HUES64 (cell line): ENCODE data around the gene TGM1.

Experiments used
- H3K27ac ChIP-seq: 2 replicates; pipeline ENCODE4 v1.7.0; 2013; ENCODE audit warnings: low read depth, low read length, inconsistent platforms
- H3K27me3 ChIP-seq: 2 replicates; pipeline ENCODE4 v1.6.1; 2013; ENCODE audit warnings: mild to moderate bottlenecking, low read length; ENCODE audit not compliant: insufficient read depth
- H3K36me3 ChIP-seq: 2 replicates; pipeline ENCODE4 v1.6.1; 2013; ENCODE audit warnings: mild to moderate bottlenecking, low read length; ENCODE audit not compliant: insufficient read depth
- H3K4me1 ChIP-seq: 2 replicates; pipeline ENCODE4 v1.6.1; 2013; ENCODE audit warnings: mild to moderate bottlenecking, low read length, moderate library complexity; ENCODE audit not compliant: insufficient read depth
- H3K4me3 ChIP-seq: 2 replicates; pipeline ENCODE4 v1.5.1; 2013; ENCODE audit warnings: mild to moderate bottlenecking, low read length, moderate library complexity
- H3K9ac ChIP-seq: 2 replicates; pipeline ENCODE4 v1.6.1; 2013; ENCODE audit warnings: mild to moderate bottlenecking, low read depth, low read length
- H3K9me3 ChIP-seq: 2 replicates; pipeline ENCODE4 v1.6.1; 2013; ENCODE audit warnings: low read depth, low read length; ENCODE audit not compliant: insufficient read depth
- WGBS: fragments of 150-250, 120-280 bp; methylation state at CpG from one replicate; pipeline ENCODE4 v1.1.7; 2013; ENCODE audit warnings: missing lambda C conversion rate; 5-methylcytosine and 5-hydroxymethylcytosine counted together

The TGM1 gene

DNA sequence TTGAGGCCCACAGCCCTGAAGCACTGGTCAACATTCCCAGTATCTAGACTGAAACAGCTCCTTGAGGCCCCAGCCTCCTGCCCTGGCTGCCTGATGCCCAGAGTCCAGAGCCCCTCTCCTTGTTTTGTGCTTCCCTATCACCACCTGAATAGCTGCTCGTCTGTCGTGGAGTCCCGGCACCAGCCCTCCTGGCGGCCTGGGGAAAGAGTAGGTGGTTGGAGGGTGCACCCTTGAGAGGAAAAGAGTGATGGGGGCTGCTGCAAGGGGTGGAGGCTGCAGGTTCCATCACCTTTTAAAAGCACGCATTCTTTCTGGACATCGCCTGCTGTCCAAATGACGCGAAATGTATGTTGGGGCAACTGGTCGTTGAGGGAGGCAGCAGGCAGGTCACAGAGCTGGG lies 5.2 kb upstream of the TGM1 start:
- no peak overlapping the region for H3K4me3 ChIP-seq
- H3K4me1 ChIP-seq: no peaks in the 10 kb centered on the region
- peaks cover 11% of the 10 kb centered on the region; the same call in 1 of the 2 replicates for H3K36me3 ChIP-seq
- no peaks in the 10 kb centered on the region for H3K27me3 ChIP-seq
- no peak overlapping the region for H3K9ac ChIP-seq
- no peak overlapping the region for H3K27ac ChIP-seq
- WGBS: 93% methylated on average over 9 of the region's 9 CpGs
- no peaks in the 10 kb centered on the region for H3K9me3 ChIP-seq

DNA sequence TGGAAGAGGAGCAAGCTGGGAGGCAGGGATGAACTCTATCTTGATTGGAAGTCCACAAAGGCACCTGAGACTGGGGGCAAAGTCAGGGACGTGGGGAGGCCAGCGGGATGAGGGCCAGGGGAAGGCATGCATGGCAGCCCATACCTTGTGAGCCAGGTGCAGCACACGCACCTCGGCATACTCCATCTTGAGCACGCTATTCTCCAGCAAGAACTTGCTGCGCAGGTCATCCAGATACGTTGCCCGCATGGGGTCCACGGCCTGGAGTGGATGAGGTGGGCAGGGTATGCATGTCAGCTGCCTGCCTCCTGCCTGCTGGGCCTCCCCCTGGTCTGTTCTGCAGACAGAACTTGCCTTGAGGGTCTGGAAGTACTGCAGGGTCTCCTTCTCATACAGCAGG lies 4.5 kb upstream of the TGM1 start:
- no peak overlapping the region for H3K27ac ChIP-seq
- peaks cover 11% of the 10 kb centered on the region; the same call in 1 of the 2 replicates for H3K36me3 ChIP-seq
- H3K9ac ChIP-seq: no peak overlapping the region
- H3K4me3 ChIP-seq: no peak overlapping the region
- 94% methylated on average over 9 of the region's 9 CpGs for WGBS
- H3K4me1 ChIP-seq: no peaks in the 10 kb centered on the region
- no peaks in the 10 kb centered on the region for H3K9me3 ChIP-seq
- no peaks in the 10 kb centered on the region for H3K27me3 ChIP-seq

- no peaks in the 10 kb centered on the region for H3K9me3 ChIP-seq
- no peak overlapping the region for H3K4me3 ChIP-seq
- H3K4me1 ChIP-seq: no peaks in the 10 kb centered on the region
- no peaks in the 10 kb centered on the region for H3K27me3 ChIP-seq
- 92% methylated on average over 18 of the region's 18 CpGs for WGBS
- peaks cover 11% of the 10 kb centered on the region; the same call in 1 of the 2 replicates for H3K36me3 ChIP-seq
- H3K9ac ChIP-seq: no peak overlapping the region
- H3K27ac ChIP-seq: no peak overlapping the region
These were observed 3.6 kb upstream of the TGM1 start for GRCh38 chr14:24266344-24267244.

GRCh38 chr14:24264298-24264697 lies 1.3 kb upstream of the TGM1 start:
- WGBS: 87% methylated on average over 6 of the region's 6 CpGs
- Histone ChIP-seq H3K27ac (no peak overlapping the region), H3K9ac (no peak overlapping the region), H3K4me3 (no peak overlapping the region), H3K36me3 (peaks cover 11% of the 10 kb centered on the region; the same call in 1 of the 2 replicates), H3K27me3 (no peaks in the 10 kb centered on the region), H3K4me1 (no peaks in the 10 kb centered on the region), H3K9me3 (no peaks in the 10 kb centered on the region)

GRCh38 chr14:24263848-24264247 lies 871 bp upstream of the TGM1 start:
- Histone ChIP-seq H3K27ac (no peak overlapping the region), H3K27me3 (no peaks in the 10 kb centered on the region), H3K9ac (no peak overlapping the region), H3K9me3 (no peaks in the 10 kb centered on the region), H3K4me3 (no peak overlapping the region), H3K4me1 (no peaks in the 10 kb centered on the region), H3K36me3 (peaks cover 11% of the 10 kb centered on the region; the same call in 1 of the 2 replicates)
- WGBS: 88% methylated on average over 6 of the region's 6 CpGs

DNA sequence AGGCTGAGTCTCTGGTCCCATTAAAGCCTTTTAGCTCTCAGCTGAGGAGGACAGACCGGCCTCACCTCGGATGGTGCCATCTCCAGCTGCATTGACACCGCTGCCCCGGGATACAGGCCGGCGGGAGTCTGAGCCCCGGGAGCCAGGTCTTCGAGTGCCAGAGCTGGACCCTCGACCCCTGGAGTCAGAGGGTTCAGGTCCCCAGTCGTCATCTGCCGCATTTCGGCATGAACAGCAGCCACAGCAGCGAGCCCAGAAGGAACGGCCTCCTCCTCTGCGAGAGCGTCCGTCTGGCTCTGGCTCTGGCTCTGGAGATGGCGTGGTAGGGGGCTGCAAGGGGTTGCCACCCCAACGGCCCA lies 1.0 kb downstream of the TGM1 start:
- WGBS: 93% methylated on average over 19 of the region's 19 CpGs
- Histone ChIP-seq H3K4me3 (no peak overlapping the region), H3K36me3 (peaks cover 5% of the 10 kb centered on the region; the same call in 1 of the 2 replicates)

GRCh38 chr14:24261256-24261968 lies 1.6 kb downstream of the TGM1 start:
- H3K4me3 ChIP-seq: no peak overlapping the region
- H3K9me3 ChIP-seq: no peaks in the 10 kb centered on the region
- H3K4me1 ChIP-seq: no peaks in the 10 kb centered on the region
- H3K9ac ChIP-seq: no peak overlapping the region
- no peaks in the 10 kb centered on the region for H3K27me3 ChIP-seq
- 94% methylated on average over 20 of the region's 20 CpGs for WGBS
- H3K27ac ChIP-seq: no peak overlapping the region
- H3K36me3 ChIP-seq: 0 out of 2 replicates have a peak, but pooled peaks cover under 1% of the 10 kb centered on the region

More for the DNA sequence above, 1.0 kb downstream of the TGM1 start:
- H3K4me1 ChIP-seq: no peaks in the 10 kb centered on the region
- no peaks in the 10 kb centered on the region for H3K9me3 ChIP-seq
- H3K27ac ChIP-seq: no peak overlapping the region
- H3K9ac ChIP-seq: no peak overlapping the region
- H3K27me3 ChIP-seq: no peaks in the 10 kb centered on the region

DNA sequence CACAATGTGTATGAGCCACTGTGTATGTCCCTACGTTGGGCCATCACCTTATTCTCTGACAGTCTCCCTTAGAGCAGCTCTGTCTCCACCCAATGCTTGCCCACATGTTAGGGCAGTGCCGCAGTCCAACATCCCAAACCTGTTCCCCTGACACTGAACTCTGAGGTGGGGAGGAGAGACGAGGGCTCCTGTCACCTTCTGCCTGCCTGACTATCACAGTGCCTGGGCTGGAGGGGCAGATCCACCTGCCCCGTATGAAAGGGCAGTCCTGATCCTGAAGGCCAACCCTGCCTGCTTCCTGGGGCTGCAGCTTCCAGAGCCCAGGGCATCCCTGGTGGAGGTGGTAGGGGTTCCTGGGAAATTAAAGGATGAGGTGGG lies 2.2 kb downstream of the TGM1 start:
- Histone ChIP-seq H3K9ac (no peak overlapping the region), H3K27ac (no peak overlapping the region), H3K4me3 (no peak overlapping the region), H3K27me3 (no peaks in the 10 kb centered on the region), H3K9me3 (no peaks in the 10 kb centered on the region), H3K4me1 (no peaks in the 10 kb centered on the region), H3K36me3 (no peaks in the 10 kb centered on the region)
- 83% methylated on average over 4 of the region's 4 CpGs for WGBS

- Histone ChIP-seq H3K4me3 (no peak overlapping the region), H3K9me3 (no peaks in the 10 kb centered on the region), H3K4me1 (no peaks in the 10 kb centered on the region), H3K9ac (no peak overlapping the region), H3K27me3 (no peaks in the 10 kb centered on the region), H3K27ac (no peak overlapping the region), H3K36me3 (no peaks in the 10 kb centered on the region)
- WGBS: 93% methylated on average over 16 of the region's 16 CpGs
These were observed 2.8 kb downstream of the TGM1 start for GRCh38 chr14:24260026-24260779.

DNA sequence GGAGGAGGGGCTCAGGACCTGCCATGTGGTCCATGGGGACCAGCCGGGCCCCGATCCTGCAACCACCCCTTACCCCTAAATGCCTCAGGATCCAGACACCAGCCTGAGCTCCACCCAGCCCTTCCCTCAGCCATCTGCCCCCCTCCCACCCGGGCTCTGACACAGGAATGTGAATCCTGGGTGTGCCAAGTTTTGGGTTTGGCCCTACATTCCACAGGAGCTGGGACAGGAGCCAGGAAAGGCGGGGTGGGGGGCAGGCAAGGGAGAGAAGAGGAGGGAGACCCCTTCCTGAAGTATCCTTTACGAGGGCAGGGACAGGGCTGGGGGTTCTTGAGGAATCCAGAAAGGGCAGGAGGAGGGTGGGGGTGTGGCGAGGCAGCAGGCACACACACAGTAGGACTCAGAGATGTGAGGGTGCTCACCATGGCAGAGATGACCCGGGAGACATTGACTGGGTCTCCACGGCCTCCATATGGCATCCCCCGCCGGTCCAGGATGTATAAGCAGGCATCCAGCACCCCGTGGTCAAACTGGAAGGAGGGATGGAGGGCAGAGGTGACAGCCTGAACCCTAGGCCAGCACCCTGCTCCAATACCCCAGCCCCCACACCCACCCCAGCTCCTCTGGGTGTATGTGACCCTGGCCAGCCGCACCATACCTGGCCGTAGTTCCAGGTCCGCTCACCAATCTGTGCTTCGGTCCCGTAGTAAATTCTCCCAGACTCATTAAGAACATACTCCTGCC lies 3.5 kb downstream of the TGM1 start:
- Histone ChIP-seq H3K4me3 (no peak overlapping the region), H3K27me3 (no peaks in the 10 kb centered on the region), H3K9me3 (no peaks in the 10 kb centered on the region), H3K9ac (no peak overlapping the region), H3K36me3 (no peaks in the 10 kb centered on the region), H3K27ac (no peak overlapping the region), H3K4me1 (no peaks in the 10 kb centered on the region)
- 93% methylated on average over 16 of the region's 16 CpGs for WGBS
